Measurements from ENCODE around the gene SPATA31D3. TPM values are rescaled to one million over a fixed set of nuclear protein-coding genes. Genes with fewer than 3 reads are reported as not detected.

The SPATA31D3 gene
- total and polyA plus RNA-seq, 2 of the 13 experiments (the other 11 are each of a cell fraction or from before 2014, with no cell fraction given) = not detected

- H2AFZ ChIP-seq (ENCODE audit: low read length) = no peak overlapping the region
- POLR2A ChIA-PET = no interaction called here
- CTCF ChIA-PET (ENCODE audit: low intra/inter-chr PET ratio, low total read pairs) = no interaction called here
- no peaks in the 10 kb centered on the region for H3K79me2 ChIP-seq (ENCODE audit: insufficient read depth, low read length)
- FAIRE-seq (no peak), DNase-seq (ENCODE audit: low spot score) (no peak), ATAC-seq (no peak)
- no peaks in the 10 kb centered on the region for H3K9me3 ChIP-seq (ENCODE audit: low read length)
- no TSS peak for BruUV-seq (replicated peaks)
- no peaks in the 10 kb centered on the region for H4K20me1 ChIP-seq (ENCODE audit: insufficient read depth, low read length)
- no peak overlapping the region for H3K4me2 ChIP-seq (ENCODE audit: low read depth, low read length)
- TF ChIP-seq FOXA1 (IDR thresholded peaks at IDR 0.05) (no peak), FOXA1 (CRISPR knock-in tag; IDR thresholded peaks at IDR 0.05) (no peak), FOXA3 (CRISPR knock-in tag; IDR thresholded peaks at IDR 0.05) (no peak), MLLT10 (CRISPR knock-in tag; IDR thresholded peaks at IDR 0.05) (no peak), ZNF484 (CRISPR knock-in tag; IDR thresholded peaks at IDR 0.05; ENCODE audit: borderline replicate concordance, low read depth) (no peak), ZNF496 (CRISPR knock-in tag; IDR thresholded peaks at IDR 0.05; ENCODE audit: insufficient replicate concordance) (no peak), NFATC3 (CRISPR knock-in tag; IDR thresholded peaks at IDR 0.05) (no peak), ZHX2 (IDR thresholded peaks at IDR 0.05; ENCODE audit: low read depth) (no peak), ZHX2 (CRISPR knock-in tag; IDR thresholded peaks at IDR 0.05; ENCODE audit: borderline replicate concordance) (no peak), CBX2 (IDR thresholded peaks at IDR 0.05; ENCODE audit: low read depth, low read length) (no peak), CBX2 (CRISPR knock-in tag; IDR thresholded peaks at IDR 0.05; ENCODE audit: low read depth) (no peak), ZNF720 (CRISPR knock-in tag; IDR thresholded peaks at IDR 0.05) (no peak), ZNF326 (CRISPR knock-in tag; IDR thresholded peaks at IDR 0.05; ENCODE audit: borderline replicate concordance) (no peak), MAFG (CRISPR knock-in tag; IDR thresholded peaks at IDR 0.05) (no peak), ERF (CRISPR knock-in tag; IDR thresholded peaks at IDR 0.05) (no peak), FLYWCH1 (CRISPR knock-in tag; IDR thresholded peaks at IDR 0.05) (no peak), SMAD9 (CRISPR knock-in tag; IDR thresholded peaks at IDR 0.05) (no peak), CHD2 (IDR thresholded peaks at IDR 0.05; ENCODE audit: low read depth, low read length) (no peak)
- no peak overlapping the region for H3K9ac ChIP-seq (ENCODE audit: insufficient read depth, low read depth, low read length)
- H3K27ac ChIP-seq (ENCODE audit: extremely low read length, insufficient read depth, low read length) = no peak overlapping the region
- intact Hi-C loops (cut with micrococcal nuclease; ENCODE audit: unreplicated experiment) (no loop called here), in situ Hi-C loops (cut with HindIII; ENCODE audit: extremely low pct_ligation_motif_present, low pct_unique_long_range_greater_than_20kb) (no loop called here)
- 0 out of 5 replicates have a peak, but pooled peaks cover 0 to 4% of the 10 kb centered on the region in 2 experiments for H3K27me3 ChIP-seq (ENCODE audit: control insufficient read depth in 1 of 2, insufficient read depth in 2 of 2, low read length in 2 of 2)
- H3K36me3 ChIP-seq (replicated peaks in 1 of 2; ENCODE audit: control insufficient read depth in 1 of 2, insufficient read depth in 2 of 2, low read length in 2 of 2) = no peaks in the 10 kb centered on the region
- H3K4me1 ChIP-seq (ENCODE audit: insufficient read depth, low read length) = no peaks in the 10 kb centered on the region
- H3K4me3 ChIP-seq (replicated peaks in 1 of 3; ENCODE audit: insufficient read depth in 1 of 3, low read depth in 2 of 3, low read length in 3 of 3) = no peak overlapping the region
- WGBS (ENCODE audit: low lambda C conversion rate) = 2% methylated on average over 6 of the region's 6 CpGs
Measured at GRCh38 chr9:81964218-81965171, 21.2 kb downstream of the SPATA31D3 start.
